HepG2 (cell line): ENCODE measurements around the gene CREBRF. TPM values are rescaled to one million over a fixed set of nuclear protein-coding genes. Genes with fewer than 3 reads are reported as not detected.

ENCODE experiments used
- FOSL1 ChIP-seq: sonication (generic); formaldehyde crosslinking; IDR thresholded peaks from 2 replicates; pipeline ENCODE4 v1.9.0; 2021; ENCODE audit warnings: missing genetic modification reagents, borderline replicate concordance
- FOXK2 ChIP-seq: fragments of 450-650 bp; IDR thresholded peaks from 2 replicates; pipeline ENCODE4 v1.6.1; 2016
- HDAC1 ChIP-seq: sonication (generic); formaldehyde crosslinking; IDR thresholded peaks from 2 replicates; pipeline ENCODE4 v1.5.1; 2020; ENCODE audit warnings: mild to moderate bottlenecking, missing genetic modification reagents
- KAT7 ChIP-seq: IDR thresholded peaks from 2 replicates; pipeline ENCODE4 v1.6.1; 2018; ENCODE audit warnings: borderline replicate concordance, missing compliant biosample characterization
- KDM5A ChIP-seq: fragments of 200-600 bp; sonication (generic); IDR thresholded peaks from 2 replicates; pipeline ENCODE4 v1.7.0; 2018; ENCODE audit warnings: antibody characterized with exemption, mild to moderate bottlenecking, low read length, borderline replicate concordance
- MEIS2 ChIP-seq: sonication (generic); formaldehyde crosslinking; IDR thresholded peaks from 2 replicates; pipeline ENCODE4 v1.9.0; 2021; ENCODE audit warnings: mild to moderate bottlenecking, missing genetic modification reagents
- NFE2 ChIP-seq: sonication (generic); formaldehyde crosslinking; IDR thresholded peaks from 2 replicates; pipeline ENCODE4 v1.4.0; 2020; ENCODE audit warnings: missing genetic modification reagents
- PRPF4 ChIP-seq: fragments of 200-400 bp; formaldehyde crosslinking; IDR thresholded peaks from 2 replicates; pipeline ENCODE4 v1.6.1; 2016; ENCODE audit warnings: low read length, low read depth; ENCODE audit not compliant: poor library complexity, severe bottlenecking
- RFXANK ChIP-seq: IDR thresholded peaks from 2 replicates; pipeline ENCODE4 v1.6.1; 2016
- SIX1 ChIP-seq: sonication (generic); formaldehyde crosslinking; IDR thresholded peaks from 2 replicates; pipeline ENCODE4 v1.4.0; 2020; ENCODE audit warnings: missing genetic modification reagents, borderline replicate concordance
- SP5 ChIP-seq: IDR thresholded peaks from 2 replicates; pipeline ENCODE4 v1.6.1; 2016; ENCODE audit warnings: low read depth, borderline replicate concordance
- TAF15 ChIP-seq: fragments of 200-400 bp; formaldehyde crosslinking; IDR thresholded peaks from one replicate; pipeline ENCODE4 v1.6.1; 2018; ENCODE audit warnings: mild to moderate bottlenecking, low read depth, low read length; ENCODE audit not compliant: poor library complexity, severe bottlenecking
- ZNF17 ChIP-seq: sonication (generic); formaldehyde crosslinking; IDR thresholded peaks from 2 replicates; pipeline ENCODE4 v1.5.0; 2020; ENCODE audit warnings: mild to moderate bottlenecking, missing genetic modification reagents
- ZNF317 ChIP-seq: sonication (generic); formaldehyde crosslinking; IDR thresholded peaks from 2 replicates; pipeline ENCODE4 v1.5.0; 2020; ENCODE audit warnings: mild to moderate bottlenecking, missing genetic modification reagents
- ZNF34 ChIP-seq: sonication (generic); formaldehyde crosslinking; IDR thresholded peaks from 2 replicates; pipeline ENCODE4 v1.4.0; 2020; ENCODE audit warnings: mild to moderate bottlenecking, missing genetic modification reagents, borderline replicate concordance
- ZNF550 ChIP-seq: sonication (generic); formaldehyde crosslinking; IDR thresholded peaks from 2 replicates; pipeline ENCODE4 v1.4.0; 2020; ENCODE audit warnings: mild to moderate bottlenecking, missing genetic modification reagents, borderline replicate concordance
- ZNF552 ChIP-seq: sonication (generic); formaldehyde crosslinking; IDR thresholded peaks from 2 replicates; pipeline ENCODE4 v1.9.0; 2022; ENCODE audit warnings: missing genetic modification reagents, mild to moderate bottlenecking, borderline replicate concordance
- ZNF598 ChIP-seq: sonication (generic); formaldehyde crosslinking; IDR thresholded peaks from 2 replicates; pipeline ENCODE4 v1.5.1; 2020; ENCODE audit warnings: mild to moderate bottlenecking, missing genetic modification reagents, borderline replicate concordance
- ZNF709 ChIP-seq: sonication (generic); formaldehyde crosslinking; IDR thresholded peaks from 2 replicates; pipeline ENCODE4 v1.5.0; 2020; ENCODE audit warnings: mild to moderate bottlenecking, missing genetic modification reagents
- ZNF792 ChIP-seq: IDR thresholded peaks from 2 replicates; pipeline ENCODE4 v1.6.1; 2016
- ZNF879 ChIP-seq: sonication (generic); formaldehyde crosslinking; IDR thresholded peaks from 2 replicates; pipeline ENCODE4 v1.8.1; 2023; ENCODE audit warnings: missing genetic modification reagents
- polyA plus RNA-seq, 8 experiments: library from polyadenylated mRNA; depleted of rRNA in 3 of 8; stranded (reverse) in 7 of 8; unstranded in 1 of 8; fragments of >200 nt; fragmentation: Illumina TruSeq in 4 of 8; extraction: Trizol in 4 of 8; gene quantifications; 2 replicates each; pipeline versions ENCODE4 v1.2.1 to v1.2.3, GENCODE V29; 2011 to 2016; ENCODE audit warnings: low read depth in 4 of 8, missing spikeins in 1 of 8, mixed read lengths in 1 of 8; ENCODE audit not compliant: insufficient read depth in 1 of 8
- total RNA-seq, 5 experiments: library from RNA; depleted of rRNA; stranded (reverse); fragments of >200 nt; fragmentation: Illumina TruSeq; extraction: Trizol; gene quantifications; 2 replicates each; pipeline ENCODE4 v1.2.3, GENCODE V29; 2016; ENCODE audit warnings: low read depth in 1 of 5
- TF ChIP-seq, protein P1 (sequence below): IDR thresholded peaks from 2 replicates; pipeline ENCODE4 v1.6.1; 2016; ENCODE audit warnings: missing compliant biosample characterization, missing genetic modification reagents, borderline replicate concordance
- TF ChIP-seq, protein P2 (sequence below): sonication (generic); formaldehyde crosslinking; IDR thresholded peaks from 2 replicates; pipeline ENCODE4 v1.5.0; 2020; ENCODE audit warnings: mild to moderate bottlenecking, missing genetic modification reagents, moderate library complexity
- TF ChIP-seq, protein P3 (sequence below): sonication (generic); formaldehyde crosslinking; IDR thresholded peaks from 2 replicates; pipeline ENCODE4 v1.5.0; 2020; ENCODE audit warnings: mild to moderate bottlenecking, missing genetic modification reagents
- TF ChIP-seq, protein P4 (sequence below): sonication (generic); formaldehyde crosslinking; IDR thresholded peaks from 2 replicates; pipeline ENCODE4 v1.8.1; 2022; ENCODE audit warnings: mild to moderate bottlenecking, missing genetic modification reagents

The CREBRF gene
- total and polyA plus RNA-seq, 2 of the 13 experiments (the other 11 are each of a cell fraction or from before 2014, with no cell fraction given) = 4.5 to 10.2 TPM

DNA sequence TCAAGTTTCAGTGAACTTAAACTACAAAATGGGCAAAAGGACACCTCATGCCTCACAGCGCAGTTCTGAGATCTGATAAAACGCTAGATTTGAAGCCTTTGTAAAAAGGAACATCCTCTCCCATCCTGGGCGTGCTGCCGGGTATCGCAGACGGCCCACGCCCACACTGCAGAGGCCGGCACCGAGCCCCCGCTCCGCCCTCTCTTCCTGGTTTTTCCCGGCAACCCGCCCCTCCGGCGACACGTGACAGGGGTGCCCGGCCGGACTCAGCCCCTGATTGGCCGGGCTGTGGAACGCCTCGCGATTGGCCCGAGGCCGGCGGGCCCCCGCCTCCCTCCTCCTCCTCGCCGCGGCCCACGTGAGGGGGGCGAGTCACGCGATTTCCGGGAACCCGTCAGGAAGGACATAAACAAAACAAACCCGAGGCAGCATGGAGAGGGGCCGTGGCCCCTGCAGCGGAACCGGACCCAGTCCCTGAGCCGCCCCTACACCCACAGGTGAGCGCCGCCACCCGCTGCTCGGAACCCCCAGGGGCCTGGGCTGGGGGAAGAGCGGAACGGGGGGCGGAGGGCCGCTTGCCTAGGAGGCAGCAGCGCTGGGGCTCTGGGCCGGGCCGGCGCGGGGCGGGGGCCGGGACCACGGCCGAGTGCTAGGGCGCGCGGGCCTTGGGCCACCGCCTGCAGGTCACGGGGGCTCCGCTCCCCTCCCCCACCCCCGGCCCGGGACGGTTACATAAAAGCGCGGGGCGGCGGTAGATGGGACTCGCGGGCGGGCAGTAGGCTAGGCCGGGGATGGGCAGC is at the start of gene CREBRF (continued):
- TF ChIP-seq FOSL1 = no peak
- TF ChIP-seq, protein P1, sequence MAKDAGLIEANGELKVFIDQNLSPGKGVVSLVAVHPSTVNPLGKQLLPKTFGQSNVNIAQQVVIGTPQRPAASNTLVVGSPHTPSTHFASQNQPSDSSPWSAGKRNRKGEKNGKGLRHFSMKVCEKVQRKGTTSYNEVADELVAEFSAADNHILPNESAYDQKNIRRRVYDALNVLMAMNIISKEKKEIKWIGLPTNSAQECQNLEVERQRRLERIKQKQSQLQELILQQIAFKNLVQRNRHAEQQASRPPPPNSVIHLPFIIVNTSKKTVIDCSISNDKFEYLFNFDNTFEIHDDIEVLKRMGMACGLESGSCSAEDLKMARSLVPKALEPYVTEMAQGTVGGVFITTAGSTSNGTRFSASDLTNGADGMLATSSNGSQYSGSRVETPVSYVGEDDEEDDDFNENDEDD (CRISPR knock-in tag) = peak; percentile 52; the same call in 1 of the 2 replicates
- peak; percentile 28; the same call in 1 of the 2 replicates for TF ChIP-seq ZNF34 (CRISPR knock-in tag)
- TF ChIP-seq, protein P2, sequence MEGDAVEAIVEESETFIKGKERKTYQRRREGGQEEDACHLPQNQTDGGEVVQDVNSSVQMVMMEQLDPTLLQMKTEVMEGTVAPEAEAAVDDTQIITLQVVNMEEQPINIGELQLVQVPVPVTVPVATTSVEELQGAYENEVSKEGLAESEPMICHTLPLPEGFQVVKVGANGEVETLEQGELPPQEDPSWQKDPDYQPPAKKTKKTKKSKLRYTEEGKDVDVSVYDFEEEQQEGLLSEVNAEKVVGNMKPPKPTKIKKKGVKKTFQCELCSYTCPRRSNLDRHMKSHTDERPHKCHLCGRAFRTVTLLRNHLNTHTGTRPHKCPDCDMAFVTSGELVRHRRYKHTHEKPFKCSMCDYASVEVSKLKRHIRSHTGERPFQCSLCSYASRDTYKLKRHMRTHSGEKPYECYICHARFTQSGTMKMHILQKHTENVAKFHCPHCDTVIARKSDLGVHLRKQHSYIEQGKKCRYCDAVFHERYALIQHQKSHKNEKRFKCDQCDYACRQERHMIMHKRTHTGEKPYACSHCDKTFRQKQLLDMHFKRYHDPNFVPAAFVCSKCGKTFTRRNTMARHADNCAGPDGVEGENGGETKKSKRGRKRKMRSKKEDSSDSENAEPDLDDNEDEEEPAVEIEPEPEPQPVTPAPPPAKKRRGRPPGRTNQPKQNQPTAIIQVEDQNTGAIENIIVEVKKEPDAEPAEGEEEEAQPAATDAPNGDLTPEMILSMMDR (CRISPR knock-in tag) = 0 out of 2 replicates have a peak, but pooled peaks have one; percentile 3
- TF ChIP-seq KAT7 (CRISPR knock-in tag) = no peak
- no peak; the same call in 1 of the 2 replicates for TF ChIP-seq MEIS2 (CRISPR knock-in tag)
- no peak for TF ChIP-seq RFXANK (CRISPR knock-in tag)
- TF ChIP-seq ZNF550 (CRISPR knock-in tag) = no peak
- TF ChIP-seq ZNF792 = peak; percentile 50; the same call in 1 of the 2 replicates
- no peak for TF ChIP-seq SIX1 (CRISPR knock-in tag)
- no peak for TF ChIP-seq NFE2 (CRISPR knock-in tag)
- TF ChIP-seq ZNF879 = no peak
- TF ChIP-seq ZNF598 = no peak
- peak; percentile 74 for TF ChIP-seq SP5
- TF ChIP-seq ZNF709 (CRISPR knock-in tag) = peak; percentile 82; the same call in 1 of the 2 replicates
- TF ChIP-seq, protein P3, sequence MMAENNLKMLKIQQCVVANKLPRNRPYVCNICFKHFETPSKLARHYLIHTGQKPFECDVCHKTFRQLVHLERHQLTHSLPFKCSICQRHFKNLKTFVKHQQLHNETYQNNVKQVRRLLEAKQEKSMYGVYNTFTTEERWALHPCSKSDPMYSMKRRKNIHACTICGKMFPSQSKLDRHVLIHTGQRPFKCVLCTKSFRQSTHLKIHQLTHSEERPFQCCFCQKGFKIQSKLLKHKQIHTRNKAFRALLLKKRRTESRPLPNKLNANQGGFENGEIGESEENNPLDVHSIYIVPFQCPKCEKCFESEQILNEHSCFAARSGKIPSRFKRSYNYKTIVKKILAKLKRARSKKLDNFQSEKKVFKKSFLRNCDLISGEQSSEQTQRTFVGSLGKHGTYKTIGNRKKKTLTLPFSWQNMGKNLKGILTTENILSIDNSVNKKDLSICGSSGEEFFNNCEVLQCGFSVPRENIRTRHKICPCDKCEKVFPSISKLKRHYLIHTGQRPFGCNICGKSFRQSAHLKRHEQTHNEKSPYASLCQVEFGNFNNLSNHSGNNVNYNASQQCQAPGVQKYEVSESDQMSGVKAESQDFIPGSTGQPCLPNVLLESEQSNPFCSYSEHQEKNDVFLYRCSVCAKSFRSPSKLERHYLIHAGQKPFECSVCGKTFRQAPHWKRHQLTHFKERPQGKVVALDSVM (CRISPR knock-in tag) = no peak; the same call in 1 of the 2 replicates
- peak; percentile 69 for TF ChIP-seq FOXK2
- no peak for TF ChIP-seq PRPF4
- no peak for TF ChIP-seq ZNF17 (CRISPR knock-in tag)
- peak; percentile 78 for TF ChIP-seq KDM5A
- 0 out of 2 replicates have a peak, but pooled peaks have one; percentile 36 for TF ChIP-seq ZNF552 (CRISPR knock-in tag)
- no peak for TF ChIP-seq TAF15
- TF ChIP-seq HDAC1 (CRISPR knock-in tag) = peak; percentile 89
- TF ChIP-seq, protein P4, sequence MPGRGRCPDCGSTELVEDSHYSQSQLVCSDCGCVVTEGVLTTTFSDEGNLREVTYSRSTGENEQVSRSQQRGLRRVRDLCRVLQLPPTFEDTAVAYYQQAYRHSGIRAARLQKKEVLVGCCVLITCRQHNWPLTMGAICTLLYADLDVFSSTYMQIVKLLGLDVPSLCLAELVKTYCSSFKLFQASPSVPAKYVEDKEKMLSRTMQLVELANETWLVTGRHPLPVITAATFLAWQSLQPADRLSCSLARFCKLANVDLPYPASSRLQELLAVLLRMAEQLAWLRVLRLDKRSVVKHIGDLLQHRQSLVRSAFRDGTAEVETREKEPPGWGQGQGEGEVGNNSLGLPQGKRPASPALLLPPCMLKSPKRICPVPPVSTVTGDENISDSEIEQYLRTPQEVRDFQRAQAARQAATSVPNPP (CRISPR knock-in tag) = no peak
- peak; percentile 74; the same call in 1 of the 2 replicates for TF ChIP-seq ZNF317 (CRISPR knock-in tag)
